Testis (tissue), 2 donors: ENCODE data around the gene C4orf54.

ENCODE experiments used
- CTCF ChIP-seq, 3 experiments: fragments of 450-650 bp in 2 of 3; fragments of 200-600 bp in 1 of 3; sonication (generic) in 1 of 3; IDR thresholded peaks; one replicate each; pipeline ENCODE4 v1.5.1; 2016 to 2019; ENCODE audit warnings: antibody characterized with exemption in 3 of 3, mild to moderate bottlenecking in 2 of 3, moderate library complexity in 1 of 3
- POLR2A ChIP-seq: fragments of 450-650 bp; IDR thresholded peaks from one replicate; pipeline ENCODE4 v1.6.1; 2017; ENCODE audit warnings: antibody characterized with exemption, mild to moderate bottlenecking, moderate library complexity

GRCh38 chr4:99629962-99630554, 27.6 kb downstream of the C4orf54 start:
- no peak for TF ChIP-seq POLR2A
- TF ChIP-seq CTCF (IDR thresholded peaks at IDR 0.05): no peak
